Esophagus muscularis mucosa (tissue), 3 donors: ENCODE results near the gene CIRBP.

ENCODE experiments used
- CTCF ChIP-seq, 3 experiments: fragments of 200-600 bp in 2 of 3; fragments of 450-650 bp in 1 of 3; sonication (generic) in 2 of 3; IDR thresholded peaks; one replicate each; pipeline ENCODE4 v1.5.1; 2017 to 2019; ENCODE audit warnings: antibody characterized with exemption in 3 of 3, mild to moderate bottlenecking in 2 of 3, moderate library complexity in 1 of 3
- POLR2A ChIP-seq: fragments of 450-650 bp; IDR thresholded peaks from one replicate; pipeline ENCODE4 v1.6.1; 2017; ENCODE audit warnings: antibody characterized with exemption, moderate library complexity, mild to moderate bottlenecking, low read depth
- POLR2AphosphoS5 ChIP-seq, 2 donors: sonication (generic); formaldehyde crosslinking; IDR thresholded peaks; one replicate each; pipeline ENCODE4 v1.6.1; 2017; ENCODE audit warnings: antibody characterized with exemption in 2 of 2

- TF ChIP-seq POLR2A (no peak), CTCF (IDR thresholded peaks at IDR 0.05) (no peak), POLR2AphosphoS5 (IDR thresholded peaks at IDR 0.05) (no peak)
Observed at GRCh38 chr19:1288226-1288612, 19.1 kb downstream of the CIRBP start.
